GM19351 (cell line): ENCODE data around the gene SASS6.
A peak's percentile ranks its signal among the peaks of the same experiment; 100 is the strongest.

Source experiments
- ATAC-seq: cut with Tn5 transposase; IDR thresholded peaks from one replicate; pipeline ENCODE4 v1.9.1; 2021; ENCODE audit warnings: mild to moderate bottlenecking, moderate library complexity; ENCODE audit not compliant: unreplicated experiment

SASS6 gene

GRCh38 chr1:100109554-100110066 is 23.1 kb downstream of the SASS6 start:
- no peak for ATAC-seq

GRCh38 chr1:100107696-100108095 is 25.0 kb downstream of the SASS6 start:
- no peak for ATAC-seq

- ATAC-seq: no peak
Observed at GRCh38 chr1:100101564-100101963, 31.2 kb downstream of the SASS6 start.

GRCh38 chr1:100100202-100100601 is 32.5 kb downstream of the SASS6 start:
- ATAC-seq: no peak

GRCh38 chr1:100090471-100090870 is 42.3 kb downstream of the SASS6 start:
- no peak for ATAC-seq

GRCh38 chr1:100089082-100089481 is 43.6 kb downstream of the SASS6 start:
- no peak for ATAC-seq

GRCh38 chr1:100087396-100087795 is 45.3 kb downstream of the SASS6 start:
- no peak for ATAC-seq

- no peak for ATAC-seq
Observed at GRCh38 chr1:100080331-100080730, 52.4 kb downstream of the SASS6 start.

- ATAC-seq: peak; percentile 59
Observed at GRCh38 chr1:100077531-100077930, 55.2 kb downstream of the SASS6 start.

GRCh38 chr1:100076744-100077143 is 56.0 kb downstream of the SASS6 start:
- peak; percentile 64 for ATAC-seq

- ATAC-seq: no peak
Observed at GRCh38 chr1:100076319-100076718, 56.4 kb downstream of the SASS6 start.

- ATAC-seq: peak; percentile 57
Observed at GRCh38 chr1:100075773-100076172, 57.0 kb downstream of the SASS6 start.

GRCh38 chr1:100074604-100075395 is 57.9 kb downstream of the SASS6 start:
- no peak for ATAC-seq

GRCh38 chr1:100073531-100073930 is 59.2 kb downstream of the SASS6 start:
- ATAC-seq: no peak

- ATAC-seq: no peak
Observed at GRCh38 chr1:100070201-100070939, 62.4 kb downstream of the SASS6 start.

GRCh38 chr1:100065969-100066227 is 66.8 kb downstream of the SASS6 start:
- peak; percentile 71 for ATAC-seq

GRCh38 chr1:100065183-100065968 is 67.4 kb downstream of the SASS6 start:
- no peak for ATAC-seq

GRCh38 chr1:100061681-100062080 is 71.0 kb downstream of the SASS6 start:
- ATAC-seq: no peak

GRCh38 chr1:100053727-100054126 is 79.0 kb downstream of the SASS6 start:
- no peak for ATAC-seq

GRCh38 chr1:100053119-100053518 is 79.6 kb downstream of the SASS6 start:
- no peak for ATAC-seq

- ATAC-seq: no peak
Observed at GRCh38 chr1:100051893-100052292, 80.8 kb downstream of the SASS6 start.

- no peak for ATAC-seq
Observed at GRCh38 chr1:100051401-100051800, 81.3 kb downstream of the SASS6 start.
